ENCODE data around the gene TMSB10.
"Not testable (repeated sequence)": the region's sequence is repeated elsewhere in the genome, so short reads cannot be mapped to it uniquely, and the experiment has no call there.

Gene TMSB10

DNA sequence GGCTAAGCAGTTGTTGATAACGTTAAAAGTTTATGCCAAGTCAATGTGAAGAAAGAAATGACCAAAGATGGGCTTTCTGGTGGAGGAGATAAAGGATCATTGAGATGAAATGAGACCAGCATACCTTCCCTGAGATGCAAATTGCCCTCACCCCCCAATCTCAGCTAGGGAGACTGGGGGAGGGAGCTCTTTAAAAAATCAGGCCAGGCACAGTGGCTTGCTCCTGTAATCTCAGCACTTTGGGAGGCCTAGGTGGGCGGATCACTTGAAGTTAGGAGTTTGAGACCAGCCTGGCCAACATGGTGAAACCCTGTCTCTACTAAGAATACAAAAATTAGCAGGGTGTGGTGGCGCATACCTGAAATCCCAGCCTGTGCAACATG is 34.6 kb downstream of the TMSB10 start:
- no peak for DNase-seq

DNA sequence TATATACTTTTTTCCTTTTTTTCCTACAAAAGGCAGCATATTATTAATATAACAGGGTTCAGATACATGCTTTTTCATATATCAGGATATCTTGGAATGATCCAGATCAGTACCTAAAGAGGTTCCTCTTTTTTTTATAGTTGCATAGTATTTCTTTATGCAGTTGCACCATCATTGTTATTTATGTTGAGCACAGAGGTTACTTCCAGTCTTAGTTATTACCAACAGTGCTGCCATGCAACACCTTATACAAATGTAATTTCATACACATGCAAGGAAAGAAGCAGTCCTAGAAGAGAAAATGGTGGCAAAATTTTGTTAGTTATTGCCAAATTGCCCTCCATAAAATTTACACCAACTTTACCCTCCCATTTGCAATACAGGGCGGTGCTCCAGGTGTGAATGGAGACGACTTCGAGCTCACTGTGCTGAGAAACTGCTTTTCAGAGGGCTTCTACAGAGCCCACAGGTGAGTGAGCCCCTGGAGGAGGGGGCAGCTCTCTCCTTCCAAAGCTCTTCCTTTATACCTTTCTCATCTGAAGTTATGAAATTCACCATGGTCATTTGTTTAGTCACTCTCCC is 35.5 kb downstream of the TMSB10 start:
- DNase-seq: no peak

DNA sequence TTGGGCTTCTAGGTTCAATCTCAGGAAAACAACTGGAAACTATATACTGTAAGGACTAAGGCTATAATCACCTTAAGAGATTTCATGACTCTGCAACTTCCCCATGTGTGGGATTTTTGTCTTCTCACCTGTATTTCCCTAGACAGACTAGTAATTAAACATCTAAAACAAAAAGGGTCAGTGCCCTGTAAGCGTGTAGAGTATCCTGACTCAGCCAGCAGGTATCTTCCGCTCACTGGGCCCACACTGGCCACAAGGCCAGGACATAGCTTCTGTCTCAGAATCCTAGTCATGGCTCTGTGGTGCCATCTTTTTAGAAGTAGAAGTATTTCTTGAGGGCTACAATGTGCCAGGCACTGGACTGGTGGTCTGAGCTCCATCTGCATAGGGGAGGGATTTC is 36.7 kb downstream of the TMSB10 start:
- DNase-seq: no peak

DNA sequence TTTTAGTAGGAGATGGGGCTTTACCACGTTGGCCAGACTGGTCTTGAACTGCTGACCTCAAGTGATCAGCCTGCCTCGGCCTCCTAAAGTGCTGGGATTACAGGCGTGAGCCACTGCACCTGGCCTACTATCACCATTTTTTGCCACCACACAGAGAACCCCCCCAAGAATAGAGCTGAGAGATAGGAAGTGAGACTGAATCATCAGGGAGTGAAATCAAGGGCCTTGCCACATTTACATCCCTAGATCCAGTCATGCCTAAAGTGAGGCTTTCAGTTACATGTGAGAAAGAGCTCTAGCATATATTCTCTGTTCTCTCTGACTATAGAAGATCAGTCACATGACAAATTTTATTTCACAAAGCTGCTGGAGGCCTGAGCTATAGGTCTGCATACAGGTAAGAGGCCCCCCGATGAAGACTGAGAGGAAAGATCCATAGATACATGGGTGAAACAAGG is 37.5 kb downstream of the TMSB10 start:
- peak; percentile 47 for DNase-seq

DNA sequence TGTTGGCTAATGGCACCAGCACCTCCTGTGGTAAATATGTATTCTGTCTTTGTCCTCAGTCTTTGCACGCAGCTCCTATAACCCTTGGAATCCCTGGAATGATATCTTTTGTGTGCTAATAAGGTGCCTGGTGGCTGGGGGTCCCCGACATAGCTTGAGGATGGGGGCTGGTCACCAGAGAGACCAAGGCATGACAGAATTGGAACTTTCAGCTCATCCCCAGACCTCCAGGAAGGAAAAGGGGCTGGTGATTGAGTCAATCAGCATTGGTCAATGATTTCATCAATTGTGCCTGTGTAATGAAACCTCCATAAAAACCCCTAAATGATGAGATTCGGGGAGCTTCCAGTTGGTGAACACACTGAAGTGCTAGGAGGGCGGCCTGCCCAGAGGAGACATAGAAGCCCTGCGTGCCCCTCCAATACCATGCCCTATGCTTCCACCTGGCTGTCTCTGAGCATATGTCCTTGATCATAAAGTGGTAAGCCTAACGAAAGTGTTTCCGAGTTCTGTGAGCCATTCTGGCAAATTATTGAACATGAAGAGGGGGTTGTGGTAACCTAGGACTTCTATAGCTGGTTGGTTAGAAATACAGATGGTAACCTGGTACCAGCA is 38.9 kb downstream of the TMSB10 start:
- no peak for DNase-seq

DNA sequence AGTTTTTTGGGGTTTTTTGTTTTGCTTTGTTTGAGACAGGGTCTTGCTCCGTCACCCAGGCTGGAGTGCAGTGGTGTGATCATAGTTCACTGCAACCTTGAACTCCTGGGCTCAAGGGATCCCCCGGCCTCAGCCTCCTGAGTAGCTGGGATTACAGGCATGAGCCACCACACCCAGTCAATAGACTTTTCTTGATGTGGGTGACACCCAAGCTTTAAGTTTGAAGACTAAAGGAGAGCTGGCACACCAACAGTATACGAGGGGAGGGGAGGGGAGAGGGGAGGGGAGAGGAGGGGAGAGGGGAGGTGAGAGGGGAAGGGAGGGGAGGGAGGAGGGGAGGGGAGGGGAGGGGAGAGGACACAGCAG is 40.4 kb downstream of the TMSB10 start:
- DNase-seq: not testable (repeated sequence)

DNA sequence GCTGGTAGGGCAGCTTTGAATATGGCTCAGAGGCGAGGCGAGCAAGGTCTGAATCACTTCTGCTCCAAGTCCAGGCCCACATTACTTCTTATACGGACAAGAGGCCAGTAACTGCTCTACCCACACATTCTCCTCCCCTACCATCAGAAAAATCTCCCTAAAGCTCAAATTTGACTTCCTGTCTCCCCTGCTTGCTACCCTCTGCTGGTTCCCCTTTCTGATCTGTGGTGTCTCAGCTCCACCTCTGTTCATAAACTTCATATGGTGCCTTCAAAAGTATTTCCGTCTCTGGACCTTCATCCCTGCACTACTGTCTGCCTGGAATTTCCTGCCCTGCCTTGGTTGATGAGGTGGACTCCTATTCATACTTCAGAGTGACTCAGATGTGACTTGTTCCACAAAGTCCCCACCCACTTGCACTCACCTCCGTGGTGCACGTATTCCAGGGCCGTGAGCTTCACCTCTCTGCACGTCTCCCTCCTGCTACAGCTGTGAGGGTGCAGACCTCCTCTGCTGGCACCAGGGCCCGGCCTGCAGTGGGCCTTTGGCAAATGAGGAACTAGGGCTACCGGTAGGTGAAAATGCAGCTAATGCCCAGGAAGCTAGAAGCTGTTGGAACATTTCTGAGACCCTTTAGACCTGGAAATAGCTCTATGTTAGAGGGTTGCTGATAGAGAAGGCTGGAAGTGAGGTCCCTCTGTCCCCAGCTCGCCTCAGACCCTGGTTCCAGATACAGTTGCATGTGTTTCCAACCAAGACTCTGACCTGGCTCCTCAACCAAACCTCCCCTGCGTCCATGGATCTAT is 41.0 kb downstream of the TMSB10 start:
- DNase-seq: peak; percentile 90

DNA sequence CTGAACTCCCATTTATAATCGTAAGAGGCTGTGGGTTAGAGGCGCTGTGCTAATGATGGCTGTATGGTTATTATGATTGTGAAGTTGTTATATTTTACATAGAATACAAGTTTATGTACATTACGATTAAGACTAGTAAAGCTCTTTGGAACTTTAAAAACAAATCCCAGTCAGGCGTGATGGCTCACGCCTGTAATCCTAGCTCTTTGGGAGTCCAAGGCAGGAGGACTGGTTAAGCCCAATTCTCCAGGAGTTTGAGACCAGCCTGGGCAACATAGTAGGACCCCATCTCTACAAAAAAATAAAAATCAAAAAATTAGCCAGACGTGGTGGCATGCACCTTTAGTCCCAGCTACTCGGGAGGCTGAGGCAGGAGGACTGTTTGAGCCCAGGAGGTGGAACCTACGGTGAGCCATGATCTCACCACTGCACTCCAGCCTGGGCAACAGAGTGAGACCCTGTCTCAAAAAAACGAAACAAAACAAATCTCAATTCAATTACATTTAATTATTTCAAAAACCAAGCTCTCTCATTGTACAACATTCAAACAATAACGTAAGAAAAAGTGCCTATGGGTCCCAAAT is 41.6 kb downstream of the TMSB10 start:
- no peak for DNase-seq

DNA sequence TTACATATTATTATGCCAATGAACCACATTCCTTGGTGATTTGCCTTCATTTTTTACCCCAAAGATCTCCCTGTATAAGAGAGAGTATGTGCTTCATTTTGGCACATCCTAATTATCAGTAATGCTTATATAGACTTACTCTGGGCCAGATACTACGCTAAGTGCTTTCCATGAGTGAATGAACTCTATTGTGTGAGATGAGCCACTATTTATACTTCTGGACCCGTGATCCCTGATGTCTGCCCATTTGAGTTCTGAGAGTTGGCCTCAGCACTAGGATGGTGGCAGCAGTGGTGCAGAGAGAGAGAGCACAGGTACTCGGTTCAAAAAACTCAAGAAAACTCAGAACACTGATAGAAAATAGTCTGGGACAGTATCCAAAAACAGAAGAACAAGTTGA is 48.1 kb downstream of the TMSB10 start:
- DNase-seq: no peak

DNA sequence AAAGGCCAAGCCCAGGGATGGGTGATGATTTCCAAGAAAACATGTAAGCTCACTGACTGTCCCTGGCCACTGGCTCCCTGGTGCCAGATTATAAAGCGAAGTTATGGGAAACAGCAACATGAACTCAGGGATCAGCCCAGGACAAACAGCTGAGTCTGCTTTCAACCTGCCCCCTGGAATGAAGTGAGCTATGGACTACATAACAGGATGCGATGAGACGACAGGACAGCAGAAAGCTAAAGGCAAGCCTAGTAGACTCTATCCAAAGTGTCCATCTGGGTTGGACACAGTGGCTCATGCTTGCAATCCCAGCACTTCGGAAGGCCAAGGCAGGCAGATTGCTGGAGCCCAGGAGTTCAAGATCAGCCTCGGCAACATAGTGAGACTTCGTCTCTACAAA is 48.9 kb downstream of the TMSB10 start:
- DNase-seq: no peak
